Measurements from ENCODE around the gene TBC1D10B.
A peak's percentile ranks its signal among the peaks of the same experiment; 100 is the strongest.

- TF ChIP-seq POLR2A (IDR thresholded peaks at IDR 0.05) (no peak), CTCF (IDR thresholded peaks at IDR 0.05) (no peak), POLR2AphosphoS5 (IDR thresholded peaks at IDR 0.05) (peak in 2 of 3 donors; percentile 8 to 71), EP300 (IDR thresholded peaks at IDR 0.05) (no peak)
Observed at GRCh38 chr16:30417529-30418349, 47.4 kb upstream of the TBC1D10B start.

Measured in suprapubic skin (tissue), 4 donors.